Activated gamma-delta T cell treated with anti-CD3 and anti-CD28 coated beads, Interleukin-2, amount 50 U/mL, for 16 hours (primary cell): ENCODE results near the gene ARHGEF10L.
A peak's percentile ranks its signal among the peaks of the same experiment; 100 is the strongest.
"Not testable (repeated sequence)": the region's sequence is repeated elsewhere in the genome, so short reads cannot be mapped to it uniquely, and the experiment has no call there.

ENCODE experiments used
- DNase-seq: peaks from one replicate; pipeline ENCODE4 v3.0.0-alpha.2; 2020; ENCODE audit warnings: low read depth

ARHGEF10L gene, protein sequence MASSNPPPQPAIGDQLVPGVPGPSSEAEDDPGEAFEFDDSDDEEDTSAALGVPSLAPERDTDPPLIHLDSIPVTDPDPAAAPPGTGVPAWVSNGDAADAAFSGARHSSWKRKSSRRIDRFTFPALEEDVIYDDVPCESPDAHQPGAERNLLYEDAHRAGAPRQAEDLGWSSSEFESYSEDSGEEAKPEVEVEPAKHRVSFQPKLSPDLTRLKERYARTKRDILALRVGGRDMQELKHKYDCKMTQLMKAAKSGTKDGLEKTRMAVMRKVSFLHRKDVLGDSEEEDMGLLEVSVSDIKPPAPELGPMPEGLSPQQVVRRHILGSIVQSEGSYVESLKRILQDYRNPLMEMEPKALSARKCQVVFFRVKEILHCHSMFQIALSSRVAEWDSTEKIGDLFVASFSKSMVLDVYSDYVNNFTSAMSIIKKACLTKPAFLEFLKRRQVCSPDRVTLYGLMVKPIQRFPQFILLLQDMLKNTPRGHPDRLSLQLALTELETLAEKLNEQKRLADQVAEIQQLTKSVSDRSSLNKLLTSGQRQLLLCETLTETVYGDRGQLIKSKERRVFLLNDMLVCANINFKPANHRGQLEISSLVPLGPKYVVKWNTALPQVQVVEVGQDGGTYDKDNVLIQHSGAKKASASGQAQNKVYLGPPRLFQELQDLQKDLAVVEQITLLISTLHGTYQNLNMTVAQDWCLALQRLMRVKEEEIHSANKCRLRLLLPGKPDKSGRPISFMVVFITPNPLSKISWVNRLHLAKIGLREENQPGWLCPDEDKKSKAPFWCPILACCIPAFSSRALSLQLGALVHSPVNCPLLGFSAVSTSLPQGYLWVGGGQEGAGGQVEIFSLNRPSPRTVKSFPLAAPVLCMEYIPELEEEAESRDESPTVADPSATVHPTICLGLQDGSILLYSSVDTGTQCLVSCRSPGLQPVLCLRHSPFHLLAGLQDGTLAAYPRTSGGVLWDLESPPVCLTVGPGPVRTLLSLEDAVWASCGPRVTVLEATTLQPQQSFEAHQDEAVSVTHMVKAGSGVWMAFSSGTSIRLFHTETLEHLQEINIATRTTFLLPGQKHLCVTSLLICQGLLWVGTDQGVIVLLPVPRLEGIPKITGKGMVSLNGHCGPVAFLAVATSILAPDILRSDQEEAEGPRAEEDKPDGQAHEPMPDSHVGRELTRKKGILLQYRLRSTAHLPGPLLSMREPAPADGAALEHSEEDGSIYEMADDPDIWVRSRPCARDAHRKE (N-terminal part only)

DNA sequence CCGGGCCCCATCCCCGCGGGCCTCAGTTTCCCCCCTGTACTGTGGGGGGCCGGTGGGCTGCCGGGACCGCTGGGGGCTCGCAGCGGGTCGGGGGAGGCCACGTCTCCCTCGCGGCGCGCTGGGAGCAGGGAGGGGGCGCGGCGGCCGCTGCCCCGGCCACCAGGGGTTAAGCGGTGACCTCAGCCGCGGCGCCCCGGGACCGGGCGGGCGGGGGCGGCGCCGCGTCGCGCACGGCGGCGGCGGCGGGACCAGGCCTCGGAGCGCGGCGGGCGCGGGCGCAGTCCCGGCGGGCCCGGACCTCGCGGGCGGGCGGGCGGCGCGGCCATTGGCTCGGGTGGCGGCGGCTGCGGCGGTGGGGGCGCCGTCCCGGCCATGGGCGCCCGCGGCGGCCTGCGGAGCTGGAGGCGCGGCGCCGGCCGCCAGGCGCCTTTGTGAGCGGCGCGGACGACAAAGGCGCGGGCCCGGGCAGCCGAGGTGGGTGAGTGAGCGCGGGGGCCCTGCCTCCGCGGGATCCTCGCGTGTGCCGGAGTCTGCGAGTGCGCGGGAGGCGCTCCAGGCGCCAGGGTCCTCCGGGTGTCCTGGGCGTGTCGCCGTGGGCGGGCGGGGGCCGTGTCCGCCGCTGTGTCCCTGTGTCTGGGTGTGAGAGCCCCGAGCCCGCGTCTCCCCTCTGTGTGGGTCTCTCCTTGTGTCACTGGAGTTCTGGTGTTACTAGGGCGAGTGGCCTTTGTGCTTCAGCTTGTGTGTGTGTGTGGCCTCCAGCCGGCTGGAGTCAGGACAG lies at the start of gene ARHGEF10L:
TSS of gene ARHGEF10L (plus strand) at position 222 of the 778 bp plus-strand sequence. CDS start 40,898 bp downstream, outside the sequence.
- no peak for DNase-seq

DNA sequence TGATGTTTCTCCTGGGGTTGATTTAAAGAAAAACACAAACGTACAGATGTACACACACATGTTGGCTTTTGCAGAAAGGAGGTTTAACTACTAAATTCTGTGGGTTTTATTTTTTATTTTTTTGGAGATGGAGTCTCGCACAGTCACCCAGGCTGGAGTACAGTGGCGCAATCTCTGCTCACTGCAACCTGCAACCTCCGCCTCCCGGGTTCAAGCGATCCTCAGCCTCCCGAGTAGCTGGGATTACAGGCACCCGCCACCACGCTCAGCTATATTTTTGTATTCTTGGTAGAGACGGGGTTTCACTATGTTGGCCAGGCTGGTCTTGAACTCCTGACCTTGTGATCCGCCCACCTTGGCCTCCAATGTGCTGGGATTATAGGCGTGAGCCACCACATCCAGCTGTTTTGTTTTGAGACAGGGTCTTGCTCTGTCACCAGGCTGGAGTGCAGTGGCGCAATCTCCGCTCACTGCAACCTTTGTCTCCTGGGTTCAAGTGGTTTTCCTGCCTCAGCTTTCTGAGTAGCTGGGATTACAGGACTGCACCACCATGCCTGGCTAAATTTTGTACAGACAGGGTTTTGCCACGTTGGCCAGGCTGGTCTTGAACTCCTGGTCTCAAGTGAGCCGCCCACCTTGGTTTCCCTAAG lies 49.6 kb upstream of the ARHGEF10L start:
- DNase-seq: not testable (repeated sequence)

DNA sequence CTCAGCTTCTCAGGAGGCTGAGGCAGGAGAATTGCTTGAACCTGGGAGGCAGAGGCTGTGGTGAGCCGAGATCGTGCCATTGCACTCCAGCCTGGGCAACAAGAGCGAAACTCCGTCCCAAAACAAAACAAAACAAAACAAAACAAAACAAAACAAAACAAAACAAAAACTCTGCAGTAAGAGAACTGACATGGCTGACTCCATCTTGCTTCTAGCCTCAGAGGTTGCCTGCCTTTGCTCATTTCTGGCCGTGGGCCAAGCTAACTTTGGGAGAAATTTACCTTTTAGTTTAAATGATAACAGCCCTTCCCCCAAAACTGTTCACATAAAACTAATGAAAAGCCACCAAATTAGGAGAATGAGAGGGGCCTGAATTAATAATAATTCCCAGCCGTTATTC lies 48.8 kb upstream of the ARHGEF10L start:
- not testable (repeated sequence) for DNase-seq

DNA sequence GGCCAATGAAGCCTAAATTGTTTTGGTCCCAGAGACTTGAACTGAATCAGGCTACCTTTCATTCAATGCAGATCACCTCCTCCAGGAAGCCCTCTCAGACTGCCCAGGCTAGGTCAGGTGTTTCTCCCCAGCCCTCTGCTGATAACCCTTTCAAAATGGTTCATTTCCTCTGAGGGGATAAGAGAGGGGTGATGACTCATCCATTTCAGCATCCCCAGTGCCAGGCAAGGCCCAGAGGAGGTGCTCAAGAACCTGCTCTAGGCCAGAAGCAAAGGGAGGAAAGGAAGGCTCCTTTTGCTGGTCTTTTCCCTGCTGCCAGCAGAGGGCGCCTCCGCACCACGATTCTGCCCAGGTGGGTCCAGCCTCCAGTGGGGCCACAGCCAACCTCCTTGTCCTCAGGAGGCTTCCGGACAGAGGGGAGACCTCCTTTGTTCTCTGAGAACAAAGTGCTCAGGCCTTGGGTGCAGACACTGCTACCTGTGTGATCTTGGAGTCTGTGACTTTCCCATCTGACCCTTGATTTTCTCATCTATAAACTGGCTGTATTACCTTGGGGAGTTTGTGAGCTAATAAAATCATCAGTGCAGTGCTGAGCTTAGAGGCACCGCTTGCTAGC lies 45.3 kb upstream of the ARHGEF10L start:
- peak; percentile 35 for DNase-seq

DNA sequence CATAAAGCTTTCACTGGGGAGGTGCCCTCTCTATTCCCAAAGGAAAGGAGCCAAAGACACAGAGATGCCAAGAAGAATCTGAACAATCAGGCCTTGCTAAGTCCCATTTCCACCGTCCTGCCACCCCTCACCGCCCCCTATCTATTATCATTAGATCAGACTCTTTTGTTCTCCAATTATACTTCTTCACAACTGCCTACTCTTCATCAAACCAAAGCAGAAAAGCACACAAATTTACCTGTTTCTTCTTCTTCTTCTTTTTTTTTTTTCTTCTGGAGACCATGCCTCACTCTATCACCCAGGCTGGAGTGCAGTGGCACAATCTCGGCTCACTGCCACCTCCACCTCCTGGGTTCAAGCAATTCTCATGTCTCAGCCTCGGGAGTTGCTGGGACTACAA lies 43.1 kb upstream of the ARHGEF10L start:
- no peak for DNase-seq

DNA sequence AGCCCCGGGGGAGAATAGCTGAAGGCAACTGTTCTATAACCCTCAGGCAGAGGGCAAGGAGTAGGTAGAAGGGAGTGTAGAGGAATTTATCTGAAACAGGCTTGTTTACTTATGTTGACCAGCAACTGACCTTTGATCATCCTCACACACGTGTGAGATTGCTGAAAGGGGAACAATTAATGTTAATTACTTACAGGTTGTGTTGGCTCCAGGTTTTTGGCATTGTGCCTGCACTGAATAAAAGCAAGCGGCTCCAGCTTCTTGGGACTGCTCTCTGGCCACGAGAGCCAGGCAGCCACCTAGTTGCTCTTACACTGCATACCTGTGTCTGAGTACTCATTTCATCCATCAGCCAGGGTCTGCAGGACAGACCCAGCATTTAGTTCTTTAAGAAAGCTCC lies 41.3 kb upstream of the ARHGEF10L start:
- DNase-seq: no peak

DNA sequence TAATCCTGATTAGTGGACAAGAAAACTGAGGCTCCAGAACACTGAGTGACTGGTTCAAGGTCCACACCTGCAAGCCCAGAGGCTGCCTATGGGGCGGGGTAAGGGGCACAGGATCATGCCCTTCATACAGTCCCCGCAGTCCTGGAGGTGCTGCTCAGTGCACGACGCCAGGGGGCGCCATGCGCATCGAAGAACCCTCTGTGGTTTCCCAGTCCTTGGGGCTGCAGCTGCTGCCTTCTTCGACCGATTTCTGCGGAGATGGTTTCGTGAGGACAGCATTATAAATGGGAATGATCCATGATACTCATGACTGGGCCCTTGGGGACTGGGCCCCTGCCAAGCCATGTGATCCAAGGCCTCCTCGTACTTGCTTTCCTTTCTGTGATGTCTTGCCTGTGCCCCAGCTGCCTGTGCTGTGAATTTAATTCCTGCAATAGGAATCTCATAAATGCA lies 37.1 kb upstream of the ARHGEF10L start:
- DNase-seq: no peak

DNA sequence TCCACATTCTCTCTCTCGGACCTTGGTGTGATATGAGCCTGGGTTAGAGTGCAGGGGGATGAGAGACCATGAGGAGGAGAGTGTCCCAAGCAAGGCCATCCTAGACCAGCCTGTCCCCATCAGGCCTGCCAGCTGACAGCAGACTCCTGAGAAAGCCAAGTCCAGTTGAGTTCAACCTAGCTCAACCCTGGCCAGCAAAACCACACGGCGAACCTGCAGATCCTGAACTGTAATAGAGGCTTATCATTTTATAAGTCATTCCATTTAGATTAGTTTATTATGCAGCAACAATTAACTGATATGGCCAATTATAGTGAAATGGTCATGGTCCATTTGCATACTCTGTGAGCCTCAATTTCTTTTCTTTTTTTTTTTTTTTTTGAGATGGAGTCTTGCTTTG lies 36.4 kb upstream of the ARHGEF10L start:
- DNase-seq: no peak

DNA sequence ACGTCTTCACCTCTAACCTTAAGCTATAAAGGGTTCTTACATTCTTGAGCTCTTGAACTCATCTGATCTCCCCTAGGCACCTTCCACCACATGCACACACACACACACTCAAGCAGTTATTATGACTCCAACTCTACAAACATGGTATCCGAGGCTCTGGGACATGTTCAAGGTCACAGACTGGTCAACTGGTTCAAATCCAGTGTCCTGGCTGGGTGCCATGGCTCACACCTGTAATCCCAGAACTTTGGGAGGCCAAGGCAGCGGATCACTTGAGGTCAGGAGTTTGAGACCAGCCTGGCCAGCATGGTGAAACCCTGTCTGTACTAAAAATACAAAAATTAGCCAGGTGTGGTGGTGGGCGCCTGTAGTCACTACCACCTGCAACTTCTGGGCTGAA lies 32.3 kb upstream of the ARHGEF10L start:
- DNase-seq: not testable (repeated sequence)

DNA sequence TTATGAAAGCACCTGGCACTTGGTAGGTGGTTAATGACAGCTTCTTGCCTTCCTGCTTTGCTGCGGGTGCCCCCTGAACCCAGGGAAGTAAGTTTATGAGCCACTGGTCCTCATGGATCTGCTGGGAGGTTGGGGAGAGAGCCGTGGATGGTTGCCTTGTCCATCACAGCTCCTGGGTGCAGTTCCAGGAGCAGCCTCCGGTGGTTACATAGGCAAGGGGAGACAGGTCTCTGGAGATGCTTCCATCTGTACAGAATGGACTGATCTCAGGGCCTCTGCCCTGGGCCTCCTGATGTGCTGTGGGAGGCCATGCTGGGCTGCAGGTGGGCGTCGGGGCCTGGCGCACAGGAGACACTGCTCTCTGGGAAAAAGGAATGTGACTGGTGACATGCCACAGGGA lies 31.6 kb upstream of the ARHGEF10L start:
- no peak for DNase-seq

DNA sequence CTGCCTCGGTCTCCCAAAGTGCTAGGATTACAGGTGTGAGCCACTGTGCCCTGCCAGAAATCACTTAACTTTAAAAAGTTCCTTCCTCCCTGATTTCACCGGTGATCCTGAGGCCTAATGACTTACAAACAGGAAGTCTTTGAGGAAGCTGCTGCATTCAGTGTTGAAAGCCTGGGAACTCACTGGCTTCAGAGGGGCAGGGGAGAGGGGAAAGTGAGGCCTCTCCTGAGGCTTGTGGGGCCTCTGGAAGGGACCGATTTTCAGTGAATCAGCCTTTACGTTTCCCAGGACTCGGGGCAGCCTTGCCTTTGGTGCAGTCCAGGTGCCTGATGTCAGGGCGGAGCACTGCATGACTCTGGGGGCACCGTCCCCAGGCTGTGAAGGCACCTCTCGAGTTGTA lies 30.1 kb upstream of the ARHGEF10L start:
- DNase-seq: no peak

DNA sequence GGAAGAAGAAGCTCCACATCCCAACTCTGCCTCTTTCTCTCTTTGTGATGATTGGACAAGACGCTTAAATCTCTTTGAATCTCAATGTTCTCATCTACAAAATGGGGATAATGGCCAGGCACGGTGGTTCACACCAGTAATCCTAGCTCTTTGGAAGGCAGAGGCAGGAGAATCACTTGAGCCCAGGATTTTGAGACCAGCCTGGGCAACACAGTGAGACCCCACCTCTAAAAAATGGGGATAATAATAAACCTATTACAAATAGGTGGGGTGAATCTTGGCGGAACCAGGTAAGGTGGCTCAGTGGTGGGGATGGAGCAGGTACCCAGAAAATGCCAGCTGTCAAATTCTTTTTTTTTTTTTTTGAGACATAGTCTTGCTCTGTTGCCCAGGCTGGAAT lies 29.4 kb upstream of the ARHGEF10L start:
- no peak for DNase-seq

DNA sequence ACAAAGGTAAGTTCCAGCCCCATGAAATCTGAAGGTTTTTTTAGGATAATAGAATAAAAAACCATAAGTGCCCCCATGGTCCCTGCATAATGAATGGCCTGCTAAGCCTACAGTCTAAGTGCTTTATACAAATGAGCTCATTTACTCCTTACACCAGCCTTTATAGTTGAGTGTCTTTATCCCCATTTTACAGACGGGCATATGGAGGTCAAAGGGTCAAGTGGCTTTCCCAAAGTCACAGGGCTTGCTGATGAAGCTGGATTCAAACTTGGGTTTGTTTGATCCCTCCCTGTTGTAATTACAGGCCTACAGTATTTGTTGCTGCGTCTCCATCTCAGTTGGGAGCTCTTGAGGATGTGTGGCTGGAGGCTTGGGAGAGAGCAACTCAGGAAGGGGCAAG lies 28.3 kb upstream of the ARHGEF10L start:
- DNase-seq: no peak

DNA sequence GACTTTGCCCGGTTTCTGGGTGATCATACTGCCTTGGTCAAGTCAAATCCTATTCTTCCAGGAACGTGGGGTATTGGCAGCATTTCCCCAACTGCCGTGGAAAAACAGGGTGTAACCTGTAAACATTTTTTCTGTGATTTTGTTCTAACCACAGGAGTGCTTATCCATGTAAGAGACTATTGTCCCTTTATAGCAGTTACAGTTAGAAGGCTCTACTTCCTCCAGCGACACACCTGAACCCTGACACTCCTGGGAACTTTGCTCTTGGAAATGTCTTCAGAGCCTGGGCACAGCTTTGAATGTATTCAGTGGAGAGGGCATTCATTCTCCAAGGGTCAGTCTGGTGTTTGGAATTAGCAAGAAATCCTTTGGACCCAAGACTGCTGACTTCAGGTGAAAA lies 26.4 kb upstream of the ARHGEF10L start:
- DNase-seq: no peak

DNA sequence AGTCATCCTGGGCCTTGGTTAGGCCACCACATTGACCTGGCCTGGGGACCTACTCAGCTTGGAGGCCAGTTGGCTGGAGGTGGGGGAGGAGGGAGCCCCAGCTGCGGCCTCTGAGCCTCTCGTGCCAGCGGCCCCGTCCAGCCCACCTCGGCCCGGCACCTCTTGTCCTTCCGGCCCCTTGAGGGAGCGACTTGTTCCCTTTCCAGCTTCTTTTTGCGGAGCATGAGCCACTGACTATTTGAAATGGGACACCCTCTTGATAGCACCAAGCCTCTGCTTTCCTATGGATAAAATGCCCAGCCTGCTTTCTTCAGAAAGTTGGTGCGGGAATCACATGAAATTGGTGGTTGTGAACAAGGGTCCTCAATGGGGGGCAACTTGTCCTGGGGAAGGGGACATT lies 24.7 kb upstream of the ARHGEF10L start:
- DNase-seq: no peak

DNA sequence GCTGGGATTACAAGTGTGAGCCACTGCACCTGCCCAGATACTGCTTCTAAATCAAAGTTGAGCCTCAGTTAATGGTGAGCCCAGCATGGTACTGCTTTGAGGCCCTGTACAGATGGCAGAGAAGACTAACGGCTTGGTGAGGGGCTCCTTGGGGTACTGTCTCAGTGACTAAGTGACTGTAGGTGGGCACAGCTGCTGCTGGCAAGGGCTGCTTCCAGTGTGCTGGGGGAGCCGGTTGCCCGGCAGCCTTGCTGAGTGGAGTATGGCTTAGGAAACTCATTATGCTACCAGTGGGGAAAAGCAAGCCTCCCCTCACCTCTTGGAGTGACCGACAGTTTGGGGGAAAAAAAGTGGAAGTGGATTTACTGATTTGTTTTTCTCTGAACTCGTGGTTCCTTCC lies 23.6 kb upstream of the ARHGEF10L start:
- DNase-seq: no peak

DNA sequence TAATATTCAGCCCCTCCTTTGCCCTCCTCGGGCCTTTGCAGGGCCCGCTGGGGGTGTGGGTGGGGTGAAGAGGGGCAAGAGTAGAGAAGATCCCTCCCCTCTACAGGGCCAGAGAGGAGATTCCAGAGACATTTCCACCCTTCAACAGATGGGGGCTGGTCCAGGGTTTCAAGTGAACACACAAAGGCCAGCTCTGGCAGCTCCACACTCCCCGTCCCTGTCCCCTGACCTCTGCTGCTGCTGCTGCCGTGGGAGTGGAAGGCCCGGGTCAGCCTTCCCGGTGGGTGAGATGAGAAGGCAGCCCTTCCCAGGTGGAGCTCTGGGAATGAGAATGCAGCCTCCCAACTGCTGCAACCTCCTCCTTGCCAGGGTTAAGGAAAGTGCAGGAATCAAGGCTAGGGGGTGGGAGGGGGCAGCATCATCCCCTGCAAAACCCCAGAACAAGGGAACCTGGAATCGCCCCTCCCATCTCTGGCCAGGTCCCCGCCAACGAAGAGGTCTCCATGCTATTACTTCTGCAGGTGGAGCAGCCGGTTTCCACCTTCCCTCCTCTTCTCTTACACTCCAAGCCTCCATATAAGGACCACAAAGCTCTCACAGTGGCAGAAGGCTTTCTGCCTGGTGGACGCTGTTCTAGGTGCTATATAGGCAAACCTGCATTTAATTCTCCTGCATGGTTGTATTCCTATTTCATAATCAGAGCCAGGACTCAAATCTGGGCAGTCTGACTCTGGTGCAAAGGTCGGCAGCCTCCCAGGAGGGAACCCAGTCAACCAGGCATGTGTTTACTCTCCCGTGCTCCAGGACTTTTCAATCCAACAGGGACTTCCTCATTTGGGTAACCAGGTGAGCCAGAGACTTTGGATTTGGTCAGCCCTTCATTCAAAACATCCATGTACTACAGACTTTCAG lies 22.9 kb upstream of the ARHGEF10L start:
- DNase-seq: no peak

DNA sequence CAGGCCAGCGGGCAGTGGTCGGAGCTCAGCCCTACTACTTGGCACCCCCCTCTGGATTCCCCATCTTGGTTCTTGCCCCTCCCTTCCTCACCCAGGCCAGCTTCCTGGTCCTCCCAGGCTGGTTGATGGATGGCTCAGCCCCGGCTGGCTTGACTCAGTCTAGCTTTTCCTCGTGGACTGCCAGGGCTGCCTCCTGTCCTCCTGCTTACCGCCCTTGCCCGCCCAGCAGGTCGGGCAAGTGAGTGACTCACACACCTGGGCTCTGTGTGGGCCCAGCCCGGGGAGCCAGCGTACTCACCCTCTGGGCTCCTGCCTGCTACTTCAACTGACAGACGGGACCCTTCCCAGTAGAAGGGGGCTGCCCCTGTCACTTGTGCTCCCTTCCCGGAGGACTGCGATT lies 19.5 kb upstream of the ARHGEF10L start:
- no peak for DNase-seq
